Activated B cell treated with CpG ODN at 0.5 μM for 24 hours (primary cell): ENCODE data around the gene ZCCHC2. TPM values are rescaled to one million over a fixed set of nuclear protein-coding genes. Genes with fewer than 3 reads are reported as not detected.

Experiments used
- ATAC-seq: fragments of 200-7000 bp; cut with Tn5 transposase; one replicate; pipeline ENCODE4 v1.10.0; 2021; ENCODE audit warnings: low read depth, mild to moderate bottlenecking, moderate library complexity
- CTCF ChIA-PET: fragments of 350-600 bp; sonication (Branson Sonifier 250); formaldehyde crosslinking; loops from one replicate; lab custom pipeline; 2021; ENCODE audit warnings: antibody characterized with exemption; lab: Charles Lee
- POLR2A ChIA-PET: fragments of 350-600 bp; sonication (Branson Sonifier 250); formaldehyde crosslinking; loops from one replicate; lab custom pipeline; 2021; ENCODE audit warnings: antibody characterized with exemption; lab: Charles Lee
- DNase-seq: peaks from one replicate; pipeline ENCODE4 v3.0.0; 2022
- H3K27ac Mint-ChIP-seq: one replicate; pipeline ENCODE4 v1.8.0; 2020; ENCODE audit warnings: mixed read lengths
- H3K27me3 Mint-ChIP-seq: one replicate; pipeline ENCODE4 v1.8.0; 2021; ENCODE audit warnings: mixed read lengths
- H3K36me3 Mint-ChIP-seq: one replicate; pipeline ENCODE4 v1.8.0; 2021; ENCODE audit warnings: low read depth, mixed read lengths
- H3K4me1 Mint-ChIP-seq: one replicate; pipeline ENCODE4 v1.8.0; 2021; ENCODE audit warnings: mixed read lengths
- H3K4me3 Mint-ChIP-seq: one replicate; pipeline ENCODE4 v1.8.0; 2020; ENCODE audit warnings: mild to moderate bottlenecking, mixed read lengths
- H3K9me3 Mint-ChIP-seq: one replicate; pipeline ENCODE4 v1.8.0; 2020; ENCODE audit warnings: mixed read lengths
- intact Hi-C: fragments of 100-400 bp; cut with micrococcal nuclease; formaldehyde crosslinking; loops from one replicate; pipeline ENCODE4 v1.15.1; 2024
- total RNA-seq: library from RNA; stranded (reverse); gene quantifications from 2 replicates; pipeline ENCODE4 v1.2.3, GENCODE V29; 2022
- TF ChIP-seq, protein P1 (sequence below): fragments of 200-600 bp; IDR thresholded peaks from one replicate; pipeline ENCODE4 v1.8.0; 2022; ENCODE audit warnings: antibody characterized with exemption, mild to moderate bottlenecking

The ZCCHC2 gene
- total RNA-seq, 1 donor from 2014 or later: 29.4 TPM

GRCh38 chr18:62585274-62586150, 62.7 kb downstream of the ZCCHC2 start:
- POLR2A ChIA-PET: interaction anchor here (0.6 kb wide), 1 partner anchor 53 kb away, joined by 4 read pairs; no protein-coding TSS in a partner anchor
- no peak overlapping the region for H3K27ac Mint-ChIP-seq
- H3K36me3 Mint-ChIP-seq: peaks cover 12% of the 10 kb centered on the region
- no peaks in the 10 kb centered on the region for H3K27me3 Mint-ChIP-seq
- no peaks in the 10 kb centered on the region for H3K9me3 Mint-ChIP-seq
- no peak overlapping the region for H3K4me3 Mint-ChIP-seq
- CTCF ChIA-PET: interaction anchor here (0.9 to 4.3 kb wide), 8 partner anchors 18 to 405 kb away, joined by 3 to 37 read pairs (median 4); partner anchors contain the start of gene PHLPP1
- ATAC-seq: no peak
- DNase-seq: no peak
- H3K4me1 Mint-ChIP-seq: peaks cover 26% of the 10 kb centered on the region
- TF ChIP-seq, protein P1, sequence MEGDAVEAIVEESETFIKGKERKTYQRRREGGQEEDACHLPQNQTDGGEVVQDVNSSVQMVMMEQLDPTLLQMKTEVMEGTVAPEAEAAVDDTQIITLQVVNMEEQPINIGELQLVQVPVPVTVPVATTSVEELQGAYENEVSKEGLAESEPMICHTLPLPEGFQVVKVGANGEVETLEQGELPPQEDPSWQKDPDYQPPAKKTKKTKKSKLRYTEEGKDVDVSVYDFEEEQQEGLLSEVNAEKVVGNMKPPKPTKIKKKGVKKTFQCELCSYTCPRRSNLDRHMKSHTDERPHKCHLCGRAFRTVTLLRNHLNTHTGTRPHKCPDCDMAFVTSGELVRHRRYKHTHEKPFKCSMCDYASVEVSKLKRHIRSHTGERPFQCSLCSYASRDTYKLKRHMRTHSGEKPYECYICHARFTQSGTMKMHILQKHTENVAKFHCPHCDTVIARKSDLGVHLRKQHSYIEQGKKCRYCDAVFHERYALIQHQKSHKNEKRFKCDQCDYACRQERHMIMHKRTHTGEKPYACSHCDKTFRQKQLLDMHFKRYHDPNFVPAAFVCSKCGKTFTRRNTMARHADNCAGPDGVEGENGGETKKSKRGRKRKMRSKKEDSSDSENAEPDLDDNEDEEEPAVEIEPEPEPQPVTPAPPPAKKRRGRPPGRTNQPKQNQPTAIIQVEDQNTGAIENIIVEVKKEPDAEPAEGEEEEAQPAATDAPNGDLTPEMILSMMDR: no peak
- intact Hi-C loops: loop anchor here (1.0 to 2.0 kb wide), 3 partner anchors 129 to 397 kb away; partner anchors contain the start of gene PHLPP1

DNA sequence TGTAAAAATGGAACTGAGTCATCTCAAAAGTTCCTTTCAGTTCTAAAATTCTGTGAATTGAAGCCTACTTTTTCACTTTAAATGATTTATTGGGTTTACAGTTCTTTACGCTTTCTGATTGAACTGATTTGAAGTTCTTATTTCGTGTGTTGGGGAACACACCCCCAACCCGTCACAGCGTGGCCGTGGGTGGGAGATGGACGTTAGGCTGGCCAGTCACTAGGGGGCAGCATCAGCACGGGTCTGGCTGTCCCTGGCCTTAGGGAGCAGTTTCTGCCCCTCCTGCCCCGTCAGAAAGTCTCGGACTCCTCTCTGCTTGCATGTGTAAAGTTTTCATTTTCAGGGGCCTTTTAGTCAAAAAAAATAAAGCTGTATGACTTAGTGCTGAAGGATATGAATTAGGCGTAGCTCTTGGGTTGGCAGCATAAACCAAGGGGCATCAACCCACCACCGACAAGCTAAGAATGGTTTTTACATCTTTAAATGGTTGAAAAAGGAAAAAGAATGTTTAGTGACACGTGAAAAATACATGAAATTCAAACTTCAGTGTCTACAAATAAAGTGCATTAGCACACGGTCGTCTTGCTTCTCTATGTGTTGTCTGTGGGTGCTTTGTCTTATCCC, 63.4 kb downstream of the ZCCHC2 start:
- CTCF ChIA-PET: interaction anchor here (0.6 to 4.3 kb wide), 11 partner anchors 9 to 684 kb away, joined by 3 to 37 read pairs (median 3); partner anchors contain the start of gene PHLPP1
- H3K36me3 Mint-ChIP-seq: peaks cover 12% of the 10 kb centered on the region
- POLR2A ChIA-PET: interaction anchor here (0.6 kb wide), 1 partner anchor 52 kb away, joined by 4 read pairs; no protein-coding TSS in a partner anchor
- H3K9me3 Mint-ChIP-seq: no peaks in the 10 kb centered on the region
- intact Hi-C loops: loop anchor here (1.0 kb wide), 2 partner anchors 372 to 396 kb away; no protein-coding TSS in a partner anchor
- peaks cover 26% of the 10 kb centered on the region for H3K4me1 Mint-ChIP-seq
- DNase-seq (peak; percentile 50), ATAC-seq (peak; percentile 63)
- H3K4me3 Mint-ChIP-seq: peak overlapping the region; percentile 41
- H3K27ac Mint-ChIP-seq: no peak overlapping the region
- TF ChIP-seq, protein P1: no peak
- no peaks in the 10 kb centered on the region for H3K27me3 Mint-ChIP-seq

- no peak overlapping the region for H3K4me3 Mint-ChIP-seq
- CTCF ChIA-PET: interaction anchor here (0.6 to 4.3 kb wide), 12 partner anchors 10 to 684 kb away, joined by 3 to 37 read pairs (median 3); partner anchors contain the start of gene PHLPP1
- H3K9me3 Mint-ChIP-seq: no peaks in the 10 kb centered on the region
- DNase-seq (no peak), ATAC-seq (no peak)
- H3K27me3 Mint-ChIP-seq: no peaks in the 10 kb centered on the region
- POLR2A ChIA-PET: no interaction called here
- intact Hi-C loops: loop anchor here (1.0 kb wide), 2 partner anchors 371 to 395 kb away; no protein-coding TSS in a partner anchor
- peaks cover 26% of the 10 kb centered on the region for H3K4me1 Mint-ChIP-seq
- H3K27ac Mint-ChIP-seq: no peak overlapping the region
- H3K36me3 Mint-ChIP-seq: peaks cover 10% of the 10 kb centered on the region
- TF ChIP-seq, protein P1: no peak
Observed at GRCh38 chr18:62586781-62587487, 64.1 kb downstream of the ZCCHC2 start.

DNA sequence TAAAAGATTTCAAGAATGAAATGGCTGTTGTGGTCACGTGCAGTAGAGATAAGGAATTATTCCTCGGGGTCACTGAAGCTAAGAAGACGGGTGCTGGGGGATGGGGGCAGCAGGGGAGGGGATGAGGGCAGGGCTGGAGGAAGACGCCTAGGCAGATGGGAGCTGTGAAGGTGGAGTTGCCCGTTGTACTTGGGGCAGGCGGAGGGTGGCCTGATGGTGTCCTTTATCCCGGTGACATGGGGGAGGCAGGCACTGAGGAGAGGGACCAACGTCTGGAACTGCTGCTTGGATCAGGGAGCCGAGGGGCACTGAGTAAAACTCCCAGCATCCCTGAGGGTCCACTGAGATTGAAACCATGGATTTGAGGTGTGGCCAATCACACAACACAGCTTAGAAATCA, 64.9 kb downstream of the ZCCHC2 start:
- ChIA-PET POLR2A (no interaction called here), CTCF (interaction anchor here (0.7 to 4.3 kb wide), 4 partner anchors 48 to 394 kb away, joined by 3 to 37 read pairs (median 3); no protein-coding TSS in a partner anchor)
- no peak for DNase-seq
- peaks cover 7% of the 10 kb centered on the region for H3K36me3 Mint-ChIP-seq
- TF ChIP-seq, protein P1: no peak
- no peak for ATAC-seq
- peaks cover 26% of the 10 kb centered on the region for H3K4me1 Mint-ChIP-seq
- intact Hi-C loops: no loop called here
- H3K9me3 Mint-ChIP-seq: no peaks in the 10 kb centered on the region
- no peak overlapping the region for H3K27ac Mint-ChIP-seq
- H3K4me3 Mint-ChIP-seq: no peak overlapping the region
- no peaks in the 10 kb centered on the region for H3K27me3 Mint-ChIP-seq
